ENCODE results near the gene TEX13D. TPM values are rescaled to one million over a fixed set of nuclear protein-coding genes. Genes with fewer than 3 reads are reported as not detected.

Gene TEX13D
- total and polyA plus RNA-seq, 2 experiments from 2014 or later: 0.11 TPM; not detected in 1

DNA sequence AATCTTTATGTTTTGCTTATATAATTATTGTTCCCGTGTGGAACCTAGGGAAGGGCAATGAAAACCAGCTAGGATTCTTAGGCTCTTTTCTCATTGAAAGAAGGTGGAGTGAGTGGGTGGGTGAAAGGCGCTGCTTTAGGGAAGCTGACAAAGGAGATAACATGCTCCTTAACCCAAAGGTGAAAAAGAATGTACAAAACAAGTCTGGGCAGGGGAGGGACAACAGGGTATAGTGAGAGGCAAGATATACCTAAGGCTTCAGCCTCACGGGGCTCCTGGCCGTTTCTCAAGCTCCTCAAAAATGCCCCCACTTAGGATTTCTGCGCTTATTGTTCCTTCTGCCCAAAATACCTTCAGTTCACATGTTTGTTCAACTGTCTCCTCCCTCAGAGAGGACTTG, 15.7 kb downstream of the TEX13D start:
- Histone ChIP-seq H3K4me3 (no peak overlapping the region), H3K9me3 (ENCODE audit: low read depth) (no peaks in the 10 kb centered on the region), H4K20me1 (ENCODE audit: insufficient read depth) (no peaks in the 10 kb centered on the region), H3K4me1 (ENCODE audit: insufficient read depth) (no peaks in the 10 kb centered on the region), H3K27me3 (replicated peaks; ENCODE audit: insufficient read depth) (no peaks in the 10 kb centered on the region), H3K27ac (no peak overlapping the region), H3K36me3 (ENCODE audit: low read depth) (no peaks in the 10 kb centered on the region), H2AFZ (no peak overlapping the region), H3K4me2 (ENCODE audit: unreplicated experiment) (no peak overlapping the region), H3K79me2 (ENCODE audit: insufficient read depth) (no peaks in the 10 kb centered on the region), H3F3A (ENCODE audit: insufficient read depth) (no peaks in the 10 kb centered on the region), H3K9me2 (ENCODE audit: insufficient read depth) (no peaks in the 10 kb centered on the region), H3K9ac (no peak overlapping the region)
- TF ChIP-seq EZH2phosphoT487 (IDR thresholded peaks at IDR 0.05; ENCODE audit: insufficient read depth, low read depth) (no peak), EZH2 (IDR thresholded peaks at IDR 0.05; ENCODE audit: insufficient read depth, poor library complexity, severe bottlenecking) (no peak)
- no peak for DNase-seq
- in situ Hi-C loops (cut with MboI): no loop called here
- 38 to 39% methylated on average over 3 to 5 of the region's 5 CpGs for WGBS, 2 experiments (ENCODE audit: low coverage in 1 of 2, low lambda C conversion rate in 2 of 2, missing lambda C conversion rate in 2 of 2)

DNA sequence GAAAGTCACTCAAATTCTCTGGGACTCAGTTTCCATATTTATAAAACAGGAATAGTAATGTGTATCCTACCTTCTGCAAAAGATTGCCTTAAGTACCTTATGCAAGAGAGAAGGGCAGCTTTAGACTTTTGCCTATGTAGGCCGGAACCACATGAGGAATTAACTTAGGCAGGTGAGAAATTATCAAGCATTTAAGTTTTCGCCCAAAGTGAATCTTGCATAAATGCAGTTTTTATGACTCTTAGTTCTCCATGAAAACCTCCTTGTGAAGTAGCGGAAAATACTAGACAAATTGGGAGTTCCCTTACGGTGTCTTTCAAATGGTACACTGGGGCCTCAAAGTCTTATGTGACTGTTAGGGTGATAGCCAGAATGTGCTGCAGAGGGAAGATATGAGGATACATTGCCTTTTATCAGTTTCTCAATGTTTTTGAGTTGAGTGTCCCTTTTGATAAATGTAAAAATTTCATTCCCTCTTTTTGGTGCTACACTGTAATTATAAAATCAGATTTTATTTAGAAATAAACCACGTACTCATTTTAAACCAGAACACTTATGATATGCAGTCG, 16.5 kb downstream of the TEX13D start:
- H3K27ac ChIP-seq: no peak overlapping the region
- no peaks in the 10 kb centered on the region for H3K79me2 ChIP-seq (ENCODE audit: insufficient read depth)
- H3K9me2 ChIP-seq (ENCODE audit: insufficient read depth): no peaks in the 10 kb centered on the region
- no peaks in the 10 kb centered on the region for H3K9me3 ChIP-seq (ENCODE audit: low read depth)
- no peaks in the 10 kb centered on the region for H3K27me3 ChIP-seq (replicated peaks; ENCODE audit: insufficient read depth)
- H3K9ac ChIP-seq: no peak overlapping the region
- H2AFZ ChIP-seq: no peak overlapping the region
- H3K36me3 ChIP-seq (ENCODE audit: low read depth): no peaks in the 10 kb centered on the region
- no peak for TF ChIP-seq EZH2phosphoT487 (IDR thresholded peaks at IDR 0.05; ENCODE audit: insufficient read depth, low read depth)
- no peak for TF ChIP-seq EZH2 (IDR thresholded peaks at IDR 0.05; ENCODE audit: insufficient read depth, poor library complexity, severe bottlenecking)
- no peak overlapping the region for H3K4me2 ChIP-seq (ENCODE audit: unreplicated experiment)
- in situ Hi-C loops (cut with MboI): no loop called here
- H3K4me3 ChIP-seq: no peak overlapping the region
- WGBS, 2 experiments (ENCODE audit: low coverage in 1 of 2, low lambda C conversion rate in 2 of 2, missing lambda C conversion rate in 2 of 2): 88 to 96% methylated on average over 6 of the region's 6 CpGs
- DNase-seq: no peak
- no peaks in the 10 kb centered on the region for H3F3A ChIP-seq (ENCODE audit: insufficient read depth)
- H4K20me1 ChIP-seq (ENCODE audit: insufficient read depth): no peaks in the 10 kb centered on the region
- H3K4me1 ChIP-seq (ENCODE audit: insufficient read depth): no peaks in the 10 kb centered on the region

DNA sequence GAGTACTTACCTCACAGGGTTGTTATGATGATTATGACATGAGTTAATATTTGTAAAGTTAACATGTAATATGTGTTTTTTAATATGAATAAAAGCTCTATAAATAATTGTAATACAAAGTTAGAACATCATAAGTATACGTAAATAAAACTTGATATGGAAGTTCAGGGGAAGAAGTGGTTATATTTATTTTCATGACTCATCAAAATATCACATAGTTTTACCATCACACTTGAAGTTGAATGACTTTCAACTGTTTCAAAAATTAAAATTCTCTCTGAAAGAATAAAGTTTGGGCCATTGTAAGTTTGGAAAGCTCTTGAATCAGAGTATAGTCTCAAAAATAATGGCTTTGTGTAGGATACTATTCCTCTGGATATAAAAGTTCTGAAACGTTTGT, 22.2 kb downstream of the TEX13D start:
- no peaks in the 10 kb centered on the region for H3F3A ChIP-seq (ENCODE audit: insufficient read depth)
- H3K9me2 ChIP-seq (ENCODE audit: insufficient read depth): no peaks in the 10 kb centered on the region
- no peaks in the 10 kb centered on the region for H3K36me3 ChIP-seq (ENCODE audit: low read depth)
- H3K27me3 ChIP-seq (replicated peaks; ENCODE audit: insufficient read depth): no peaks in the 10 kb centered on the region
- no peaks in the 10 kb centered on the region for H3K79me2 ChIP-seq (ENCODE audit: insufficient read depth)
- no peak for DNase-seq
- TF ChIP-seq EZH2 (IDR thresholded peaks at IDR 0.05; ENCODE audit: insufficient read depth, poor library complexity, severe bottlenecking) (no peak), EZH2phosphoT487 (IDR thresholded peaks at IDR 0.05; ENCODE audit: insufficient read depth, low read depth) (no peak)
- no peak overlapping the region for H3K27ac ChIP-seq
- in situ Hi-C loops (cut with MboI): no loop called here
- no peak overlapping the region for H3K4me3 ChIP-seq
- H3K9me3 ChIP-seq (ENCODE audit: low read depth): no peaks in the 10 kb centered on the region
- no peaks in the 10 kb centered on the region for H3K4me1 ChIP-seq (ENCODE audit: insufficient read depth)
- H3K4me2 ChIP-seq (ENCODE audit: unreplicated experiment): no peak overlapping the region
- no peak overlapping the region for H3K9ac ChIP-seq
- H4K20me1 ChIP-seq (ENCODE audit: insufficient read depth): no peaks in the 10 kb centered on the region
- 34 to 43% methylated on average over 2 of the region's 2 CpGs for WGBS, 2 experiments (ENCODE audit: low coverage in 1 of 2, low lambda C conversion rate in 2 of 2, missing lambda C conversion rate in 2 of 2)
- no peak overlapping the region for H2AFZ ChIP-seq

DNA sequence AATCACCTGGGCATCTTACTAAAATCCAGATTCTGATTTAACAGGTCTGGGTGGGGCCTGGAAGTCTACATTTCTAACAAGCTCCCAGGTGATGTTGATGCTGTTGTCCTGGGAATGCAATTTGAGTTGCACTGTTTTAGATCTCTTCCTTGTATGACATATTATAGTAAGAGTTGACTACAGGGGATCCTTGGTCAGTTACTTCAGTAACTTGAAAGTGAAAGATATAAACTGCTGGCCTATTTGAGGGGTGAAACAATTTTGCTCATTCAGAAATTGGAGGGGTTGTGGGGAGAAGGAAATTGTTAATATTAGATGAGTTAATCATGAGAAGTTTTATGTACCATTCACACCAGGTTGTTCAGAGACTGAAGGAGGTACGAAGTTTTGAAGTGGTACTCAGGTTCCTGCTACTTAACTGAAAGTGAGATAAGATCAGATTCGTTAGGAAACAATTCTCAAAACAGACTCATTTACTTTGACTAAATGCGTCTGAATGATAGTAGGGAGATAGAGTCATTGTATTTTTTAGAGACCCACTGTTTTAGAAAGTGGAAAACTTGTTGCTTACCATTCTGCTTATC, 26.4 kb downstream of the TEX13D start:
- Histone ChIP-seq H2AFZ (no peak overlapping the region), H3K79me2 (ENCODE audit: insufficient read depth) (no peaks in the 10 kb centered on the region), H3K4me1 (ENCODE audit: insufficient read depth) (no peaks in the 10 kb centered on the region), H3K4me2 (ENCODE audit: unreplicated experiment) (no peak overlapping the region), H3K27me3 (replicated peaks; ENCODE audit: insufficient read depth) (no peaks in the 10 kb centered on the region), H3K36me3 (ENCODE audit: low read depth) (no peaks in the 10 kb centered on the region), H4K20me1 (ENCODE audit: insufficient read depth) (no peaks in the 10 kb centered on the region), H3K9ac (no peak overlapping the region), H3K4me3 (no peak overlapping the region), H3F3A (ENCODE audit: insufficient read depth) (no peaks in the 10 kb centered on the region), H3K9me2 (ENCODE audit: insufficient read depth) (no peaks in the 10 kb centered on the region), H3K9me3 (ENCODE audit: low read depth) (no peaks in the 10 kb centered on the region), H3K27ac (no peak overlapping the region)
- TF ChIP-seq EZH2 (IDR thresholded peaks at IDR 0.05; ENCODE audit: insufficient read depth, poor library complexity, severe bottlenecking): no peak
- TF ChIP-seq EZH2phosphoT487 (IDR thresholded peaks at IDR 0.05; ENCODE audit: insufficient read depth, low read depth): no peak
- in situ Hi-C loops (cut with MboI): no loop called here
- 48 to 53% methylated on average over 3 of the region's 3 CpGs for WGBS, 2 experiments (ENCODE audit: low coverage in 1 of 2, low lambda C conversion rate in 2 of 2, missing lambda C conversion rate in 2 of 2)
- DNase-seq: no peak
